NCI-H2227 treated with DMSO at 0.1 percent for 48 hours (cell line): ENCODE measurements around the gene SMTNL2.
A peak's percentile ranks its signal among the peaks of the same experiment; 100 is the strongest.

Experiments used
- DNase-seq: peaks from one replicate; lab custom pipeline; 2025; lab: John Stamatoyannopoulos, UW

The SMTNL2 gene

GRCh38 chr17:4545217-4545951 lies 38.9 kb upstream of the SMTNL2 start:
- no peak for DNase-seq

GRCh38 chr17:4547118-4547906 lies 37.0 kb upstream of the SMTNL2 start:
- no peak for DNase-seq

- DNase-seq = no peak
Observed at GRCh38 chr17:4548061-4548461, 36.3 kb upstream of the SMTNL2 start.

- DNase-seq = no peak
Observed at GRCh38 chr17:4548721-4549531, 35.4 kb upstream of the SMTNL2 start.

- DNase-seq = no peak
Observed at GRCh38 chr17:4549781-4550533, 34.4 kb upstream of the SMTNL2 start.

GRCh38 chr17:4550534-4551039 lies 33.7 kb upstream of the SMTNL2 start:
- no peak for DNase-seq

- no peak for DNase-seq
Observed at GRCh38 chr17:4551141-4551540, 33.2 kb upstream of the SMTNL2 start.

GRCh38 chr17:4551796-4552525 lies 32.4 kb upstream of the SMTNL2 start:
- no peak for DNase-seq

GRCh38 chr17:4553669-4554068 lies 30.7 kb upstream of the SMTNL2 start:
- no peak for DNase-seq

GRCh38 chr17:4554441-4554996 lies 29.8 kb upstream of the SMTNL2 start:
- DNase-seq = no peak

GRCh38 chr17:4554997-4555799 lies 29.1 kb upstream of the SMTNL2 start, which contains the start of gene MYBBP1A:
Gene MYBBP1A, minus strand, starts transcription at chr17:4555384. Its CDS starts 60 bp downstream, at chr17:4555324.
- DNase-seq = peak; percentile 84

- DNase-seq = no peak
Observed at GRCh38 chr17:4555873-4556759, 28.2 kb upstream of the SMTNL2 start.

- DNase-seq = no peak
Observed at GRCh38 chr17:4556996-4557395, 27.3 kb upstream of the SMTNL2 start.

GRCh38 chr17:4557626-4558346 lies 26.5 kb upstream of the SMTNL2 start:
- no peak for DNase-seq

GRCh38 chr17:4558347-4558971 lies 25.9 kb upstream of the SMTNL2 start:
- no peak for DNase-seq

GRCh38 chr17:4559139-4559791 lies 25.1 kb upstream of the SMTNL2 start:
- DNase-seq = no peak

GRCh38 chr17:4559966-4560365 lies 24.4 kb upstream of the SMTNL2 start:
- DNase-seq = no peak
